Hepatocyte (in vitro differentiated cells): ENCODE results near the gene GRB14. TPM values are rescaled to one million over a fixed set of nuclear protein-coding genes. Genes with fewer than 3 reads are reported as not detected.

ENCODE experiments used
- DNase-seq: peaks from one replicate; pipeline ENCODE4 v3.0.0-alpha.2; 2016; ENCODE audit warnings: low spot score
- H2AFZ ChIP-seq: fragments of 200-600 bp; sonication (generic); 2 replicates; pipeline ENCODE4 v1.6.0; 2016; ENCODE audit warnings: antibody characterized with exemption, mild to moderate bottlenecking
- H3K27ac ChIP-seq: fragments of 200-600 bp; sonication (generic); 2 replicates; pipeline ENCODE4 v1.5.1; 2016; ENCODE audit warnings: mild to moderate bottlenecking
- H3K27me3 ChIP-seq: fragments of 200-600 bp; sonication (generic); 2 replicates; pipeline ENCODE4 v1.6.1; 2016
- H3K36me3 ChIP-seq: fragments of 200-600 bp; sonication (generic); replicated peaks from 2 replicates; pipeline ENCODE4 v1.5.1; 2016; ENCODE audit warnings: low read depth; ENCODE audit not compliant: insufficient read depth
- H3K4me1 ChIP-seq: fragments of 200-600 bp; sonication (generic); 2 replicates; pipeline ENCODE4 v1.5.1; 2016; ENCODE audit warnings: mild to moderate bottlenecking, moderate library complexity; ENCODE audit not compliant: insufficient read depth
- H3K4me2 ChIP-seq: fragments of 200-600 bp; sonication (generic); 2 replicates; pipeline ENCODE4 v1.6.0; 2016
- H3K4me3 ChIP-seq: fragments of 200-600 bp; sonication (generic); 2 replicates; pipeline ENCODE4 v1.5.1; 2016; ENCODE audit warnings: mild to moderate bottlenecking
- H3K79me2 ChIP-seq: fragments of 200-600 bp; sonication (generic); 2 replicates; pipeline ENCODE4 v1.6.0; 2017; ENCODE audit warnings: mild to moderate bottlenecking
- H3K9me2 ChIP-seq: fragments of 200-600 bp; sonication (generic); replicated peaks from 2 replicates; pipeline ENCODE4 v1.6.0; 2017; ENCODE audit warnings: mild to moderate bottlenecking; ENCODE audit not compliant: insufficient read depth
- H3K9me3 ChIP-seq: fragments of 200-600 bp; sonication (generic); 2 replicates; pipeline ENCODE4 v1.5.1; 2016; ENCODE audit warnings: low read depth, mild to moderate bottlenecking
- H4K20me1 ChIP-seq: fragments of 200-600 bp; sonication (generic); 2 replicates; pipeline ENCODE4 v1.6.0; 2016; ENCODE audit warnings: mild to moderate bottlenecking; ENCODE audit not compliant: insufficient read depth, poor library complexity, severe bottlenecking
- EZH2 ChIP-seq: fragments of 200-600 bp; sonication (generic); IDR thresholded peaks from 2 replicates; pipeline ENCODE4 v1.6.1; 2016; ENCODE audit warnings: antibody characterized with exemption, mild to moderate bottlenecking, borderline replicate concordance
- EZH2phosphoT487 ChIP-seq: fragments of 200-600 bp; sonication (generic); IDR thresholded peaks from one replicate; pipeline ENCODE4 v1.6.1; 2018; ENCODE audit warnings: antibody characterized with exemption, mild to moderate bottlenecking, low read depth, moderate library complexity; ENCODE audit not compliant: unreplicated experiment, severe bottlenecking
- WGBS: methylation state at CpG from one replicate; pipeline ENCODE4 v1.1.6; 2016; ENCODE audit warnings: low lambda C conversion rate; ENCODE audit errors: missing lambda C conversion rate; 5-methylcytosine and 5-hydroxymethylcytosine counted together
- polyA plus RNA-seq: library from polyadenylated mRNA; unstranded; fragments of >200 nt; fragmentation: Nextera tagmentation; extraction: Ambion mirVana; gene quantifications from 2 replicates; pipeline ENCODE4 v1.2.1, GENCODE V29; 2016
- total RNA-seq: library from RNA; depleted of rRNA; stranded (reverse); fragments of >200 nt; gene quantifications from 2 replicates; pipeline ENCODE4 v1.2.3, GENCODE V29; 2014
- TF ChIP-seq, protein P1 (sequence below): fragments of 200-600 bp; sonication (generic); IDR thresholded peaks from 2 replicates; pipeline ENCODE4 v1.5.1; 2016; ENCODE audit warnings: antibody characterized with exemption, mild to moderate bottlenecking; ENCODE audit not compliant: poor library complexity

Gene GRB14
- total and polyA plus RNA-seq, 2 experiments from 2014 or later: 4.2 to 4.5 TPM

GRCh38 chr2:164510895-164511294 lies 110.4 kb downstream of the GRB14 start:
- no peaks in the 10 kb centered on the region for H3K79me2 ChIP-seq
- H2AFZ ChIP-seq: no peak overlapping the region
- H3K4me3 ChIP-seq: no peak overlapping the region
- peaks cover under 1% of the 10 kb centered on the region for H3K9me3 ChIP-seq
- no peaks in the 10 kb centered on the region for H3K27me3 ChIP-seq
- WGBS: 89% methylated on average over 7 of the region's 7 CpGs
- no peaks in the 10 kb centered on the region for H3K9me2 ChIP-seq
- H3K36me3 ChIP-seq: no peaks in the 10 kb centered on the region
- TF ChIP-seq, protein P1, sequence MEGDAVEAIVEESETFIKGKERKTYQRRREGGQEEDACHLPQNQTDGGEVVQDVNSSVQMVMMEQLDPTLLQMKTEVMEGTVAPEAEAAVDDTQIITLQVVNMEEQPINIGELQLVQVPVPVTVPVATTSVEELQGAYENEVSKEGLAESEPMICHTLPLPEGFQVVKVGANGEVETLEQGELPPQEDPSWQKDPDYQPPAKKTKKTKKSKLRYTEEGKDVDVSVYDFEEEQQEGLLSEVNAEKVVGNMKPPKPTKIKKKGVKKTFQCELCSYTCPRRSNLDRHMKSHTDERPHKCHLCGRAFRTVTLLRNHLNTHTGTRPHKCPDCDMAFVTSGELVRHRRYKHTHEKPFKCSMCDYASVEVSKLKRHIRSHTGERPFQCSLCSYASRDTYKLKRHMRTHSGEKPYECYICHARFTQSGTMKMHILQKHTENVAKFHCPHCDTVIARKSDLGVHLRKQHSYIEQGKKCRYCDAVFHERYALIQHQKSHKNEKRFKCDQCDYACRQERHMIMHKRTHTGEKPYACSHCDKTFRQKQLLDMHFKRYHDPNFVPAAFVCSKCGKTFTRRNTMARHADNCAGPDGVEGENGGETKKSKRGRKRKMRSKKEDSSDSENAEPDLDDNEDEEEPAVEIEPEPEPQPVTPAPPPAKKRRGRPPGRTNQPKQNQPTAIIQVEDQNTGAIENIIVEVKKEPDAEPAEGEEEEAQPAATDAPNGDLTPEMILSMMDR: no peak
- no peaks in the 10 kb centered on the region for H4K20me1 ChIP-seq
- no peak overlapping the region for H3K4me2 ChIP-seq
- H3K27ac ChIP-seq: no peak overlapping the region
- DNase-seq: no peak
- H3K4me1 ChIP-seq: peaks cover 6% of the 10 kb centered on the region

DNA sequence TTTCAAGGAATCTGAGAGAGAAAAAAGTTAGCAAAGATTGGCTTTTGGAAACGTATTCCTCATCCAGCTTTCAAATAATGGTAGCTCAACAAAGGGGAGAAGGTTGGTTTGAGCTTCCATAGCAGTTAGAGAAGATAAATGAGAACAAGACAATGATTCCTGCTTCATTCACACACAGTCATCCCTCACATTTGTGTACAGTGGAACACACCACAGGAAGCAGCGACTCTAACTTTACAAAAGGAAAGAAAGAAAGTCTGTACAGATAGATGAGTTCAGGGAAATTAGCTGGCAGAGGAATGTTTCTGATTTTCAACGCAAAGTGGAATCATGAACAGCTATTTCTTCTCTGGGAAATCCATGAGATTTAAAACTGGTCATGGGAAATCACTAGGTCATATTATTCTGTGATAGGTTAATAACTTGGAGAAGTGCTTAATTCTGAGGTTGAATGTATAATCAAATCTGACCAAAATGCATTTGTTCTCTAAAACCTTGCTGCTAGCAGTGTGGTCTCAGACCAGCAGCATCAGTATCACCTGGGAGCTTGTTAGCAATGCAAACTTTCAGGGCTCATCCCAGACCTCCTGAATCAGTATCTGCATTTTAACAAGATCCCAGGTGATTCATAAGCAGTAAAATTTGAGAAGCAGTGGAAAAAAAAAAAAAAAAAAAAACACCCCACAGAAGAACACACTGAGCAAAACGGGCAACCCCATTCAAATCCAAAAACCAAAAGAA lies 112.0 kb downstream of the GRB14 start:
- no peak overlapping the region for H3K4me2 ChIP-seq
- no peaks in the 10 kb centered on the region for H3K27me3 ChIP-seq
- no peaks in the 10 kb centered on the region for H3K79me2 ChIP-seq
- TF ChIP-seq, protein P1: no peak
- TF ChIP-seq EZH2phosphoT487 (no peak), EZH2 (no peak)
- peaks cover 4% of the 10 kb centered on the region for H3K4me1 ChIP-seq
- H3K36me3 ChIP-seq: no peaks in the 10 kb centered on the region
- H3K27ac ChIP-seq: no peak overlapping the region
- H3K9me2 ChIP-seq: no peaks in the 10 kb centered on the region
- H2AFZ ChIP-seq: no peak overlapping the region
- 83% methylated on average over 4 of the region's 4 CpGs for WGBS
- no peak overlapping the region for H3K4me3 ChIP-seq
- no peaks in the 10 kb centered on the region for H4K20me1 ChIP-seq
- DNase-seq: no peak
- no peaks in the 10 kb centered on the region for H3K9me3 ChIP-seq

DNA sequence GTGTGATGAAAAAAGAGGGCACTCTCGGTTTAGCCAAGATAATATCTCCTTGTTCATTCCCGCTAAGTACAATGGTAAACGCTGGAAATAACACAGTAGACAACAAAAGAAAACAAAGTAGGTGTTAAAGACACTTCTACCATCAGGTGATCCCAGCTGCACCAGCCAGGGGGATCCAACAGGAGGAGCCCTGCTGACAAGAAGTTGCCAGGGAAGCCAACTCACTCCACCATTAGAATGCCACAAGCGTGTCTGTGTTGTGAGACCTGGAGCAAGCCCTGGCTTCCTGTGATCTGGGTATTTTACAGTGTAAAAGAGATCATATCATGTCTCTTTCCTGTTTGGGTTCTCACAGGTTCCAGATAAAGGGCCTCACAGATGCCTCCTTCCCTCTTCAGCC lies 117.0 kb downstream of the GRB14 start:
- no peak overlapping the region for H2AFZ ChIP-seq
- TF ChIP-seq EZH2phosphoT487: no peak
- TF ChIP-seq, protein P1: peak; percentile 15
- 73% methylated on average over 4 of the region's 4 CpGs for WGBS

More for the DNA sequence above, 117.0 kb downstream of the GRB14 start:
- DNase-seq: peak; percentile 15
- Histone ChIP-seq H3K36me3 (no peaks in the 10 kb centered on the region), H3K4me1 (no peaks in the 10 kb centered on the region), H3K27ac (no peak overlapping the region), H3K79me2 (no peaks in the 10 kb centered on the region), H3K27me3 (no peaks in the 10 kb centered on the region), H3K9me2 (no peaks in the 10 kb centered on the region), H4K20me1 (no peaks in the 10 kb centered on the region), H3K9me3 (no peaks in the 10 kb centered on the region), H3K4me3 (no peak overlapping the region), H3K4me2 (no peak overlapping the region)
